SW480 (cell line): ENCODE data around the gene PAFAH1B1.

ENCODE experiments used
- DNase-seq: peaks from one replicate; pipeline ENCODE4 v3.0.0-alpha.2; 2016; ENCODE audit warnings: low spot score

PAFAH1B1 gene

GRCh38 chr17:2703181-2703580, 109.7 kb downstream of the PAFAH1B1 start:
- DNase-seq, result no peak

GRCh38 chr17:2703606-2704005, 110.2 kb downstream of the PAFAH1B1 start:
- DNase-seq, result no peak

GRCh38 chr17:2704031-2704889, 110.8 kb downstream of the PAFAH1B1 start:
- DNase-seq, result no peak

GRCh38 chr17:2704890-2705248, 111.4 kb downstream of the PAFAH1B1 start:
- no peak for DNase-seq

- no peak for DNase-seq
Observed at GRCh38 chr17:2705263-2705662, 111.8 kb downstream of the PAFAH1B1 start.

GRCh38 chr17:2705888-2706795, 112.7 kb downstream of the PAFAH1B1 start:
- no peak for DNase-seq

- no peak for DNase-seq
Observed at GRCh38 chr17:2706911-2707510, 113.6 kb downstream of the PAFAH1B1 start.

- no peak for DNase-seq
Observed at GRCh38 chr17:2707721-2708584, 114.5 kb downstream of the PAFAH1B1 start.

- no peak for DNase-seq
Observed at GRCh38 chr17:2708585-2709182, 115.2 kb downstream of the PAFAH1B1 start.

GRCh38 chr17:2709183-2709661, 115.8 kb downstream of the PAFAH1B1 start:
- DNase-seq, result no peak

- DNase-seq, result no peak
Observed at GRCh38 chr17:2710071-2710802, 116.8 kb downstream of the PAFAH1B1 start.

- no peak for DNase-seq
Observed at GRCh38 chr17:2710803-2711607, 117.6 kb downstream of the PAFAH1B1 start.

- peak; percentile 91 for DNase-seq
Observed at GRCh38 chr17:2711608-2712299, 118.3 kb downstream of the PAFAH1B1 start, which contains the start of gene CLUH. Gene CLUH, minus strand, starts transcription at chr17:2711764. Its CDS starts 103 bp downstream, at chr17:2711661.

GRCh38 chr17:2712300-2713043, 119.0 kb downstream of the PAFAH1B1 start:
- no peak for DNase-seq

- no peak for DNase-seq
Observed at GRCh38 chr17:2713881-2714280, 120.4 kb downstream of the PAFAH1B1 start.

GRCh38 chr17:2716649-2717048, 123.2 kb downstream of the PAFAH1B1 start:
- no peak for DNase-seq

GRCh38 chr17:2718150-2718938, 124.9 kb downstream of the PAFAH1B1 start:
- DNase-seq, result no peak
